Breast epithelium (tissue), 3 donors: ENCODE data around the gene FBN1.

Source experiments
- POLR2A ChIP-seq: fragments of 450-650 bp; IDR thresholded peaks from one replicate; pipeline ENCODE4 v1.6.1; 2016; ENCODE audit warnings: antibody characterized with exemption, mild to moderate bottlenecking, moderate library complexity
- POLR2AphosphoS5 ChIP-seq, 3 donors: sonication (generic); formaldehyde crosslinking; IDR thresholded peaks; one replicate each; pipeline ENCODE4 v1.6.1; 2017; ENCODE audit warnings: antibody characterized with exemption in 3 of 3
- TF ChIP-seq, protein P1 (sequence below), 3 donors: fragments of 450-650 bp; IDR thresholded peaks; one replicate each; pipeline ENCODE4 v1.5.1; 2016 to 2017; ENCODE audit warnings: antibody characterized with exemption in 3 of 3, mild to moderate bottlenecking in 3 of 3, moderate library complexity in 3 of 3

DNA sequence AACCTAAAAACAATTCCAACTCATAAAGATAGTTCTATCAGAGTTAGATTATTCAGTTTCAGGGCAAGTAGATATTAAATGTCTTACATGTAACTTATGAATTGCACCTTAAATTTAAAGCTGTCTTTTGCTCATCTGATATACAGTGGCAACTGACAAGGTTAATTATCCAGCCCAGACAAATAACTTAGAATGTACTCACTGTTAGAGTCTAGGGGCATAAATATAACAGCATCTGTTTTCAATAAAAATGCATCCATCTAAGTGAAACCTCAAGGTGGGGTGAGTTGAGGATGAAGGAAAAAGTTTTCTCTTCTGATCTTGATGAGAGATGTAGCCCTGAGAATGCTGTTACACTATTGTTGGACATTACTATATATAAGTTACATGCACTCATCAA, 112.6 kb downstream of the FBN1 start:
- no peak for TF ChIP-seq POLR2A
- TF ChIP-seq, protein P1, sequence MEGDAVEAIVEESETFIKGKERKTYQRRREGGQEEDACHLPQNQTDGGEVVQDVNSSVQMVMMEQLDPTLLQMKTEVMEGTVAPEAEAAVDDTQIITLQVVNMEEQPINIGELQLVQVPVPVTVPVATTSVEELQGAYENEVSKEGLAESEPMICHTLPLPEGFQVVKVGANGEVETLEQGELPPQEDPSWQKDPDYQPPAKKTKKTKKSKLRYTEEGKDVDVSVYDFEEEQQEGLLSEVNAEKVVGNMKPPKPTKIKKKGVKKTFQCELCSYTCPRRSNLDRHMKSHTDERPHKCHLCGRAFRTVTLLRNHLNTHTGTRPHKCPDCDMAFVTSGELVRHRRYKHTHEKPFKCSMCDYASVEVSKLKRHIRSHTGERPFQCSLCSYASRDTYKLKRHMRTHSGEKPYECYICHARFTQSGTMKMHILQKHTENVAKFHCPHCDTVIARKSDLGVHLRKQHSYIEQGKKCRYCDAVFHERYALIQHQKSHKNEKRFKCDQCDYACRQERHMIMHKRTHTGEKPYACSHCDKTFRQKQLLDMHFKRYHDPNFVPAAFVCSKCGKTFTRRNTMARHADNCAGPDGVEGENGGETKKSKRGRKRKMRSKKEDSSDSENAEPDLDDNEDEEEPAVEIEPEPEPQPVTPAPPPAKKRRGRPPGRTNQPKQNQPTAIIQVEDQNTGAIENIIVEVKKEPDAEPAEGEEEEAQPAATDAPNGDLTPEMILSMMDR (IDR thresholded peaks at IDR 0.05), result no peak
- TF ChIP-seq POLR2AphosphoS5 (IDR thresholded peaks at IDR 0.05), result no peak
